Right lobe of liver (tissue), 6 donors: Measurements from ENCODE around the gene ZBTB32. TPM values are rescaled to one million over a fixed set of nuclear protein-coding genes. Genes with fewer than 3 reads are reported as not detected.

Experiments
- ATAC-seq, 4 donors: fragments of 200-7000 bp; cut with Tn5 transposase; one replicate each; pipeline ENCODE4 v1.9.1; 2020; ENCODE audit warnings: mild to moderate bottlenecking in 4 of 4, moderate library complexity in 4 of 4
- DNase-seq, 3 donors: peaks; one replicate each; pipeline ENCODE4 v3.0.0-alpha.2; 2020
- H3K27ac ChIP-seq, 3 donors: fragments of 200-600 bp; one replicate each; pipeline ENCODE4 v1.8.0; 2022
- H3K27me3 ChIP-seq, 2 donors: fragments of 200-600 bp; one replicate each; pipeline ENCODE4 v1.8.0; 2022
- H3K36me3 ChIP-seq, 4 donors: fragments of 200-600 bp; sonication (generic) in 1 of 4; one replicate each; pipeline versions ENCODE4 v1.5.1 to v1.8.0; 2017 to 2022; ENCODE audit warnings: control low read depth in 1 of 4
- H3K4me1 ChIP-seq, 4 donors: fragments of 200-600 bp; sonication (generic) in 1 of 4; one replicate each; pipeline versions ENCODE4 v1.5.1 to v1.8.0; 2017 to 2022; ENCODE audit warnings: control low read depth in 1 of 4
- H3K4me3 ChIP-seq, 3 donors: fragments of 200-600 bp; one replicate each; pipeline ENCODE4 v1.8.0; 2022
- H3K9me3 ChIP-seq, 4 donors: fragments of 200-600 bp; sonication (generic) in 1 of 4; one replicate each; pipeline versions ENCODE4 v1.5.1 to v1.8.0; 2017 to 2022; ENCODE audit warnings: control low read depth in 1 of 4
- POLR2A ChIP-seq: fragments of 450-650 bp; IDR thresholded peaks from one replicate; pipeline ENCODE4 v1.6.1; 2017; ENCODE audit warnings: antibody characterized with exemption, mild to moderate bottlenecking
- WGBS: methylation state at CpG from one replicate; pipeline ENCODE4 v1.1.6; 2018; ENCODE audit warnings: low coverage, low lambda C conversion rate; ENCODE audit not compliant: insufficient coverage; ENCODE audit errors: missing lambda C conversion rate; 5-methylcytosine and 5-hydroxymethylcytosine counted together
- intact Hi-C, 2 donors: fragments of 100-400 bp; cut with DNase I; formaldehyde crosslinking; loops; one replicate each; pipeline versions ENCODE4 v1.11.2 to v1.14.1; 2022
- total RNA-seq, 6 experiments: library from RNA; depleted of rRNA in 2 of 6; stranded (reverse); fragments of >200 nt in 2 of 6; fragmentation: NEBNext Ultra II Directional in 3 of 6; extraction: Animal tissue kit (Norgen Biotek cat#: 25700) in 3 of 6; gene quantifications; one replicate each; pipeline versions ENCODE4 v1.1.0 to v1.2.4, GENCODE V29; 2016 to 2023
- TF ChIP-seq, protein P1 (sequence below), 4 donors: fragments of 200-600 bp in 3 of 4; fragments of 450-650 bp in 1 of 4; IDR thresholded peaks; one replicate each; pipeline versions ENCODE4 v1.5.1 to v1.8.0; 2016 to 2022; ENCODE audit warnings: antibody characterized with exemption in 4 of 4, mild to moderate bottlenecking in 2 of 4
- donor health status: DM: no; HTN: yes; CAD: no.
- donor health status: DM: no; HTN: no; CAD: no.
- donor health status: DM: no; HTN: no; CAD: no.
- donor health status: DM: no; HTN: yes; CAD: no.
- donor health status: DM: no; HTN: yes; CAD: no.

The ZBTB32 gene
- total RNA-seq, 6 experiments from 2014 or later, result 0.15 TPM; not detected in 5

DNA sequence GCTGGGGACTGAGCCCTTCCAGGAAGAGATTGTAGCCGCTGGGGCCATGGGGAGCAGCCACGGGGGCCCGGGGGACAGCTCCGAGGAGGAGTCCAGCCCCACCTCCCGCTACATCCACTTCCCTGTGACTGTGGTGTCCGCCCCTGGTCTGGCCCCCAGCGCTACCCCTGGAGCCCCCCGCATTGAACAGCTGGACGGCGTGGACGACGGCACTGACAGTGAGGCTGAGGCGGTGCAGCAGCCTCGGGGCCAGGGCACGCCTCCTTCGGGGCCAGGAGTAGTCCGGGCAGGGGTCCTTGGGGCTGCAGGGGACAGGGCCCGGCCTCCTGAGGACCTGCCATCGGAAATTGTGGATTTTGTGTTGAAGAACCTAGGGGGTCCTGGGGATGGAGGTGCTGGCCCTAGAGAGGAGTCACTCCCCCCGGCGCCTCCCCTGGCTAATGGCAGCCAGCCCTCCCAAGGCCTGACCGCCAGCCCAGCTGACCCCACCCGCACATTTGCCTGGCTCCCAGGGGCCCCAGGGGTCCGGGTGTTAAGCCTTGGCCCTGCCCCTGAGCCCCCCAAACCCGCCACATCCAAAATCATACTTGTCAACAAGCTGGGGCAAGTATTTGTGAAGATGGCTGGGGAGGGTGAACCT, 28.3 kb downstream of the ZBTB32 start:
- intact Hi-C loops, result no loop called here
- Histone ChIP-seq H3K27ac (no peak overlapping the region), H3K4me3 (no peak overlapping the region), H3K36me3 (peaks cover 5 to 73% (median 25%) of the 10 kb centered on the region in 4 donors), H3K9me3 (no peaks in the 10 kb centered on the region), H3K27me3 (no peaks in the 10 kb centered on the region), H3K4me1 (no peaks in the 10 kb centered on the region)
- DNase-seq (no peak), ATAC-seq (no peak)
- 70% methylated on average over 2 of the region's 25 CpGs for WGBS
- TF ChIP-seq, protein P1, sequence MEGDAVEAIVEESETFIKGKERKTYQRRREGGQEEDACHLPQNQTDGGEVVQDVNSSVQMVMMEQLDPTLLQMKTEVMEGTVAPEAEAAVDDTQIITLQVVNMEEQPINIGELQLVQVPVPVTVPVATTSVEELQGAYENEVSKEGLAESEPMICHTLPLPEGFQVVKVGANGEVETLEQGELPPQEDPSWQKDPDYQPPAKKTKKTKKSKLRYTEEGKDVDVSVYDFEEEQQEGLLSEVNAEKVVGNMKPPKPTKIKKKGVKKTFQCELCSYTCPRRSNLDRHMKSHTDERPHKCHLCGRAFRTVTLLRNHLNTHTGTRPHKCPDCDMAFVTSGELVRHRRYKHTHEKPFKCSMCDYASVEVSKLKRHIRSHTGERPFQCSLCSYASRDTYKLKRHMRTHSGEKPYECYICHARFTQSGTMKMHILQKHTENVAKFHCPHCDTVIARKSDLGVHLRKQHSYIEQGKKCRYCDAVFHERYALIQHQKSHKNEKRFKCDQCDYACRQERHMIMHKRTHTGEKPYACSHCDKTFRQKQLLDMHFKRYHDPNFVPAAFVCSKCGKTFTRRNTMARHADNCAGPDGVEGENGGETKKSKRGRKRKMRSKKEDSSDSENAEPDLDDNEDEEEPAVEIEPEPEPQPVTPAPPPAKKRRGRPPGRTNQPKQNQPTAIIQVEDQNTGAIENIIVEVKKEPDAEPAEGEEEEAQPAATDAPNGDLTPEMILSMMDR (IDR thresholded peaks at IDR 0.05), result no peak
- no peak for TF ChIP-seq POLR2A

DNA sequence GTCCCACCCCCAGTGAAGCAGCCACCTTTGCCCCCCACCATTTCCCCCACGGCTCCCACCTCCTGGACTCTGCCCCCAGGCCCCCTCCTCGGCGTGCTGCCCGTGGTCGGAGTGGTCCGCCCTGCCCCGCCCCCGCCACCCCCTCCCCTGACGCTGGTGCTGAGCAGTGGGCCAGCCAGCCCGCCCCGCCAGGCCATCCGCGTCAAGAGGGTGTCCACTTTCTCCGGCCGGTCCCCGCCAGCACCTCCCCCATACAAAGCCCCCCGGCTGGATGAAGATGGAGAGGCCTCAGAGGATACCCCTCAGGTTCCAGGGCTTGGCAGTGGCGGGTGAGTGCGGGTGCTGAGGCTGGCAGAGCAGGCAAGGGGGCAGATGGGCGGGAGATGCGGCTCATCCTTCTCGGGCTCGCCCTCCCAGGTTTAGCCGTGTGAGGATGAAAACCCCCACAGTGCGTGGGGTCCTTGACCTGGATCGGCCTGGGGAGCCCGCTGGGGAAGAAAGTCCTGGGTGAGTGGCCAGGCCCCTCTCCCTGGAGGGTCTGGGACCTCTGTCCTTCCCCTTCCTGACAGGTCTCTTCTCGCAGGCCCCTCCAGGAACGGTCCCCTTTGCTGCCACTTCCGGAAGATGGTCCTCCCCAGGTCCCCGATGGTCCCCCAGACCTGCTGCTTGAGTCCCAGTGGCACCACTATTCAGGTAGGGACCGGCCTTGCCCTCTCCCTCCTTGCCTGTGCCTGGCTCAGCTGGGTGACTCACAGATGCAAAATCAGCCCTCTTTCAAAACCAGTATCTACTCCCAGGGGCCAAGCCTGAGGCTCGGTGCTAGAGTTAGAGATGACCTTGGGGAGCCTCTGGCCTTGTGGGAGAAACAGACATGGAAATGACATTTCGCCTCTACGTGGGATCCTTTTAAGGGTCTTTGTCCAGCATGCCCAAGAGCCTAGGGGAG, 29.1 kb downstream of the ZBTB32 start:
- no peak overlapping the region for H3K4me3 ChIP-seq
- H3K27me3 ChIP-seq, result no peaks in the 10 kb centered on the region
- ATAC-seq (no peak), DNase-seq (no peak)
- WGBS, result 81% methylated on average over 16 of the region's 35 CpGs
- no peaks in the 10 kb centered on the region for H3K9me3 ChIP-seq
- intact Hi-C loops, result no loop called here
- TF ChIP-seq, protein P1 (IDR thresholded peaks at IDR 0.05), result no peak
- TF ChIP-seq POLR2A, result no peak
- no peaks in the 10 kb centered on the region for H3K4me1 ChIP-seq
- H3K36me3 ChIP-seq, result peaks cover 0 to 73% (median 21%) of the 10 kb centered on the region in 4 donors
- no peak overlapping the region for H3K27ac ChIP-seq

DNA sequence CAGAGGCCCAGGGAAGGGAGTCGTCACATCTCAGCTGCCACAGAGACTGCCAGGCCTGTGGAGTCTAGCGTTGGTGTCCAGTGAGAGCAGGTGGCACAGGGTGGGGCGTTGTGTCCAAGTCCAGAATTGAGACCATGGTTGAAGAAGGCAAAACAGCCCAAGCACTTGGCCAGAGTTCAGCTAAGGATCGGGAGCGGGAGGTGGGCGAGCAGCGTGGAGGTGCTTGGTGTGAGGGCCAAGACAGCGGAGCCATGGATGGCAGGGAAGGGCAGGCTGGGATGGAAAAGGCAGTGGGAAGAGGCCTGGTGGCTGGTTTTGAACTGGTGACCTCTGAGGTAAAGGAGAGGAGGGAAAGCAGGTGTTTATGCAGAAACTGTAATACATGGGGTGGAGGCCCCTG, 29.9 kb downstream of the ZBTB32 start:
- H3K36me3 ChIP-seq, result peaks cover 0 to 73% (median 17%) of the 10 kb centered on the region in 4 donors
- intact Hi-C loops, result no loop called here
- no peak for TF ChIP-seq POLR2A
- TF ChIP-seq, protein P1 (IDR thresholded peaks at IDR 0.05), result no peak

DNA sequence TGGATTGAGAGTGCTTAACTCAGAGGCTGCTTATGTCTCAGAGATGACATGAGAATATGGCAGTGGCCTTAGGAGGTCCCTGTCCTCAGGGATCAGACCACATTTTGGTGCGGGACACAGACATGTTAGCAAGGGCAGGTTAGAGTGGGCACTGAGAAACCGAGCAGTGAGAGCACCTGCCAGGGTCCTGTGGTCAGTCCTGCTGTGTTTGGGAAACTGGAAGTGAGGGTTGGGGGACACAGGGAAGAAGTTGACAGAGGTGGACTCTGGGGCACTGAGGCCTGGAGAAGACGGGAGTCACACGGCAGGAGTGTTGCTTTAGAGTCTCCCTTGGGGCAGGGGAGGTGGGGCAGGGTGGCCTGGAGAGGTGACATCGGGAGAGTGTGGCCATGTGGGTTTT, 30.5 kb downstream of the ZBTB32 start:
- H3K27me3 ChIP-seq, result no peaks in the 10 kb centered on the region
- WGBS, result 80% methylated on average over 4 of the region's 5 CpGs
- peaks cover 0 to 66% (median 13%) of the 10 kb centered on the region in 4 donors for H3K36me3 ChIP-seq
- H3K4me3 ChIP-seq, result no peak overlapping the region
- no peak overlapping the region for H3K27ac ChIP-seq
- TF ChIP-seq, protein P1 (IDR thresholded peaks at IDR 0.05), result no peak
- no peak for TF ChIP-seq POLR2A
- ATAC-seq (no peak), DNase-seq (no peak)
- peaks cover 0 to 11% (median 0%) of the 10 kb centered on the region in 4 donors for H3K4me1 ChIP-seq
- intact Hi-C loops, result no loop called here
- no peaks in the 10 kb centered on the region for H3K9me3 ChIP-seq

More for the DNA sequence above, 29.9 kb downstream of the ZBTB32 start:
- no peak overlapping the region for H3K4me3 ChIP-seq
- H3K9me3 ChIP-seq, result no peaks in the 10 kb centered on the region
- H3K27me3 ChIP-seq, result no peaks in the 10 kb centered on the region
- peaks cover 0 to 5% (median 0%) of the 10 kb centered on the region in 4 donors for H3K4me1 ChIP-seq
- DNase-seq (no peak), ATAC-seq (no peak)
- no peak overlapping the region for H3K27ac ChIP-seq
- 93% methylated on average over 7 of the region's 8 CpGs for WGBS
